DMS53 treated with DMSO at 0.1 percent for 48 hours (cell line): Measurements from ENCODE around the gene MTCP1.

Experiments
- DNase-seq: peaks from one replicate; lab custom pipeline; 2025; ENCODE audit not compliant: unreplicated experiment; lab: John Stamatoyannopoulos, UW

MTCP1 gene, protein sequence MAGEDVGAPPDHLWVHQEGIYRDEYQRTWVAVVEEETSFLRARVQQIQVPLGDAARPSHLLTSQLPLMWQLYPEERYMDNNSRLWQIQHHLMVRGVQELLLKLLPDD

DNA sequence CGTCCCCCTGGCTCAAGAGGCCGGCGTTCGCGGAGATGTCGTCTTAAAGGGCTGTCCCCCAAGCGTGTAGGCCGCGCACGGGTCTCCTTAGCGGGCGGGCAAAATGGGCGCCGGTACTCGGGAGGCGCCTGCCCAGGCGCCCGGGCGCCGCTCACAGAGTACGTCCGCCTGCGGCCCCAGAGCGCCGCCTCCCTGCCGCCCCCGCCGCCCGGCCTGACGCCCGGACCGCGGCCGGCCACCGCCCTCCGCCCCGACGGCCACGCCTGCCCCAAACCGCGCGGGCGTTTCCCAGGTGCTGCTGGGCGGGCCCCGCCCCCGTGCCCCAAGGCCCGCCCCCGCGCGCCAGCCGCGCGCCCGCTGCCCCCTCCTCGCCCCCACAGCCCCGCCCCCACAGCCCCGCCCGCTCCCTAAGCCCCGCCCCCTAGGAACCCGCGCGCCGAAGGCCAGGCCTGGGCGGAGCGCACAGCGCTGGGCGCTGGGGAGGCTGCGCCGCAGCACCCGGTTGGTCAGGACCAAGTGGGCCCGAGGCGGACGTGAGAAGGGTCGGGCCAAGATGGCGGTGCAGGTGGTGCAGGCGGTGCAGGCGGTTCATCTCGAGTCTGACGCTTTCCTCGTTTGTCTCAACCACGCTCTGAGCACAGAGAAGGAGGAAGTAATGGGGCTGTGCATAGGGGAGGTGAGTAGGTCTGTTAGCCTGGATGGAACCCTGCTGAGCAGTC is at the start of gene MTCP1, which contains the start of the genes BRCC3 and CMC4:
Gene MTCP1 (minus strand): TSS at position 162 of the 719 bp plus-strand sequence. CDS start 5,126 bp downstream, outside the sequence.
Gene BRCC3 (plus strand): TSS at position 534 of the 719 bp plus-strand sequence. CDS start 20 bp downstream, at position 554.
Gene CMC4 (minus strand): TSS at position 162 of the 719 bp plus-strand sequence. CDS start 7,113 bp downstream, outside the sequence.
- DNase-seq, result peak; percentile 74

DNA sequence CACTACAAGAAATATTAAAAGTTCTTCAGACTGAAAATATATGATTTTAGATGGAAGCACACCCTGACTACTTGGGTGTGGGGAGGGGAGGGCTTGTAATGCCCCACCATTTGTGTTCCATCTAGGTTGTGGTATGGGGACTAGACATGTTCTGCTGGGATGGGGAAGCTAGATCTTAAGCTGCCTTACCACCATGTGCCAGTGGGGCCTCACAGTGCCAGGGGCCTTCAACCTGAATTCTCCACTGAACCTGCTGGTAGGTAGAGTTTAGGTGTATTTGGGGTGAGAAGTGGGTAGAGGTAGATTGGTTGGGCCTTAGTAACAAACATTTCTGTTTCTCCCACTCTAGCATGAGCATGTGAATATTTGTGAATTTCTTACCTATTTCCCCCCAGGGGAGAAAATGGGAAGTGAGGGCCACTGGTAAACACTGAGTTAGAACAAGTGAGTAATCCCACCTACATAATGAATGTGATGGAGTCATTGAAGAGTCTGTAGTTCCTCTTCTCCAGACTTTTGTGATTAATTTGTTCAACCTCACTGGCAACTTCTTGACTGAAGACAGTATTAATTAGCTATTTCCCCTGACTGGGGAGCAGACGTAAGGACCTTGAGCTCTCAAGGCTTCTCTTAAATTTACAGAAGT is 44.4 kb upstream of the MTCP1 start:
- no peak for DNase-seq

DNA sequence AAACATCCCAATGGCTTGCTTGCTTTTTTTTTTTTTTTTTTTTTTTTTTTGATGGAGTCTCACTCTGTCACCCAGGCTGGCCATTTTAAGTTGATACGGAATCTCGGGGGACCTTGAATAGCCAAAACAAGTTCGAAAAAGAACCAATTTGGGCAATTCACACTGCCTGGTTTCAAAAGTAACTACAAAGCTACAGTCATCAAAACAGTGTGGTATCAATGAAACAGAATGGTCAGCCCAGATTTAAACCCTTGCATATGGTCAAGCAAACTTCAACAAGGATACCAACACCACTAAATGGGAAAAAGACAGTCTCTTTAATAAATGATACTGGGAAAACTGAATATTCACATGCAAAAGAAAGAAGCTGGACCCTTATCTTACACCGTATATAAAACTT is 42.2 kb upstream of the MTCP1 start:
- DNase-seq, result no peak

DNA sequence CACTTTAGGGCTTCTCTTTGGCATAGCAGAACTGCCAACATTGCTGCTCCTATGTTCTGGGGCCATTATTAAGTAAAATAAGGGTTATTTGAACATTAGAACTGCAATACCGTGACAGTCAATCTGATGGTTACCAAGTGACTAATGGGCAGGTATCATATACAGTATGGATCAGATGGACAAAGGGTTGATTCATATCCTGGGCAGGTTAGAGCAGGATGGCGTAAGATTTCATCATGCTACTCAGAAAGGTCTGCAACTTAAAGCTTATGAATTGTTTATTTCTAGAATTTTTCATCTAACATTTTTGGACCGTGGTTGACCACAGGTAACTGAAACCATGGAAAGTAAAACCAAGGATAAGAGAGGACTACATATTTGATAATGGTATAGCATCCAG is 41.2 kb upstream of the MTCP1 start:
- no peak for DNase-seq

DNA sequence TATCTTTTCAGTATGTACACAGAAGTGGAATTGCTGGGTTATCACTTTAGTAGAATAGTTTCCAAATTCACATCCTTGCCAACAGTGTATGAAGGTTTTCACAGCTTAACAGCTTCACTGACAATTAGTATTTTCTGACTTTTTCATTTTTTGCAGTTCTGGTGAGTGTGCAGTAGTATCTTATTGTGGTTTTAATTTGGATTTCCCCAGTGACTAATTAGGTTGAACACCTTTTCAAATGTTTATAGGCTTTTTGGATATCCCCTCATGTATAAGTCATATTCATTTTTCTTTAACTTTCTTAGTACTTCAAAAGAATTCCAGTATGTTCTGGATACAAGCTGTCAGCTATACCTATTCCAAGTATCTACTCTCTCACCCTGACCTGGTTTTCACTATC is 37.5 kb upstream of the MTCP1 start:
- DNase-seq, result no peak

DNA sequence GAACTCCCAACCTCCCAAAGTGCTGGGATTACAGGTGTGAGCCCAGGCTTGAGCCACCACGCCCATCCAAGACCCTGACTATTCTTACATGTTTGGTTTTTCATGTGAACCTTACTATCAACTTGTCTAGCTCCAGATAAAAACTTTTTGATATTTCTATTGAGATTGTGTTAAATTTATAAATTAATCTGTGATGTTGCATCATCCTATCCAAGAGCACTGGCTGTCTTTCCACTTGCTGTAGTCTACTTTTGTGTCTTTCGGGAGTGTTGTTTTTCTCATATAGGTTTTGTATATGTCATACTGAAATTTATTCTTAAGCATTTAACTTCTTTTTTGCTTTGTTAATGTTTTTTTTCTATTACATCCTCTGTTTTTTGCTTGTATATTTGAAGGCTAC is 35.0 kb upstream of the MTCP1 start:
- DNase-seq, result no peak

DNA sequence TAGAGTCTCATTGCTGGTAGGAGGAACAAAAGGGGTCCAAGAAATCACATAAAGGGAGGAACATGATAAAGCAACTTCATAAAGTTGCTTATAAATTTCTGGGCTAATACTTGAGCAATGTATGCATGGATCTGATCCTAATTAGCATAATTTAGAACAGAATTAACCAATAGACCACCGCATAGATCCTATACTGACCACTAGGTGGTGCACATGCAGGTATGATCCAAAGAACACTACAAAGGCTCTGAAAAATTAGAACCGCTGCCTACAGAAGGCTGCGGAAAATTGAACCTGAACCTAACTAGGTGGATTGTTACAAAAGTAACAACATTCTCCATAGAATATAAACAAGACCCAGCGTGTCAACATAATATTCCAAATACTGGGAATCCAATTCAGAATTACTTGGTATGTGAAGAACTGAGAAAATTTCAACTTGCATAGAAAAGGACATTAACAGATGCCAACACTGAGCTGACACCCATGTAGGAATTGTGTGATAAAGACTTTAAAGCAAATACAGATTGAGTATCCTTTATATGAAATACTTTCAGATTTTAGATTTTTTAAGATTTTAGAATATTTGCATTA is 23.6 kb upstream of the MTCP1 start:
- peak; percentile 15 for DNase-seq

DNA sequence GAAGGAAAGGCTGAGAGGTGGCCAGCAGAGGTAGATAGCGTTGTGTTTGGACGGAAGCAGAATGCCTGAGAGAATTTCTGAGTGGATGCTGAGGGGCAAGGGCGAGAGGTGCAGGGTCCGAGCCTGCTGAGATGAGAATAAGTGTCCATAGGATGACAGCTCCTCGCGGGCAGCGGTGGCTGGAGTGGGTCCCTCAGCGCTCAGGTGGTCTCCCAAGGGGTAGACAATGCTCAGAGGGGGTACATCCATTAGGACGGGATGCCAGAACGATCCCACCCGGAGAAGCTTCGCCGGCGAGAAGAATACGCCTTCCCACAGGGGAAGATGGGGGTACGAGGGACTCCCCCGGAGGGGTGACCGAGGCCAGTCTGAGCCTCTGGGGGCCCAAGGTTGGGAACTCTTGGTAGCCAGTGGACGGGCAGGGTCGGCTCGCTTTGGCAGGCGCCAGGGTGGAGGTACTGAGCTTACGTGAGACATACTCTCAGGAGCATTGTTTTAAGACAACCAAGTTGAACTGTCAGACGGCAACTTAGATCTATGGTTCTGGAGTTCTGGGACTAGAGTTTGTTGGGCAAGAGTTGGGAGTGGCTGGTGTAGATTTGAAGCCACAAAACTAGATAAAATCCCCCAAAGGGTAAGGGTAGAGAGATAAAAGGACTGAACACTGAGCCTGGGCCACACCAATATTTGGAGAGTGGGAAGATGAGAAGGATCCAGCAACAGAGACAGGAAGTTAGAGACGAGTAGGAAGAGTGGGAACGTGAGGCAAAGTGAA is 16.2 kb upstream of the MTCP1 start:
- DNase-seq, result no peak

DNA sequence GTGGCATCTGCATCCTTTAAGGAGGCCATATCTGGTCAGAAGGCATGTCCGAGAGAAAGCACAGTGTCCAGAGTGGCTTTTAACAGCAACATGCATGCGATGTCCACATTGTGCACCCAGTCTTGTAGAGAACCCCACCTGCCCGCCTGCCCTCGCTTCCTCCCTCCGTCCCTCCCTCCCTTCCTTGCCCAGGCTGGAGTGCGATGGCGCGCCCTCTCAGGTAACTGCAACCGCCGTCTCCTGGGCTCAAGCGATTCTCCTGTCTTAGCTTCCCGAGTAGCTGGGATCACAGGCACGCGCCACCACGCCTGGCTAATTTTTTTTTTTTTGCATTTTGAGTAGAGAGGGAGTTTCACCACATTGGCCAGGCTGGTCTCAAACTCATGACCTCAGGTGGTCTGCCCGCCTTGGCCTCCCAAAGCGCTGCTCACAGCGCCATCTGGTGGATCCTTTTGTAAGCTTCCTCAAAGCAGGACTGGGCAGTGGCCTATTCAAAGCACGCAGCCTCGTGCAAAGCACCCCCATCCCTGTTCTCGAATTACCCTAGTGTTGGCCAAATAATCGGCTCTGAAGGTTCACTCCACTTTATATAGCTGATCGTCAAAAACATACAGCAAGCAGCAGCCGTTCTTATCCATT is 15.4 kb upstream of the MTCP1 start:
- no peak for DNase-seq

DNA sequence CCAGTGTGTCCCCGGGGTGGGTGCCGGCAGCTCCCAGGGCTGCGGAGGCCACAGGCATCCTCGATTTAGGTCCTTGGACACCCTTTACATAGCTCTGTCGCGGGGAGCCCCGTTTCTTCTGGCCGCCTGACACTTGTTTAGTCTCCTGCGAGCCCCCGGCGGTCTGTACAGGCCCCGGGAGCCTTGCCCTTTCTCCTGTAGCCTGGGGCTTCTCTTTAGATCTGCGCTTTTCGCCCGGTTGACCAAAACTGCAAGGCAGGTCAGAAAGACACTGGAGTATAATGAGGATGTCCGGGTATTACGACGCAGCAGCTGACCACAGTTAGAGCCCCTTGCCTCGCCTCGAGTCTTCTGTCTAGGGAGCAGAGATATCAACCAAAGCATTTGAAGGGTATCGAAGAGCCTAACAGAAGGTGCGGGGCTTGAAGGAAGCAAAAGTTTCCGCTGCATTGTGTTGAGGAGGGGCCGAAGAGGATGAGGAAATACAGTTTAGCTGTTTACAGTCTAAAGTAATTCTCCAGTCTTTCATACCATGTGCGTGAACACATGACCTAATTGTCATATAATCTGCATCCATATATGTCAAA is 851 bp upstream of the MTCP1 start:
- peak; percentile 32 for DNase-seq

DNA sequence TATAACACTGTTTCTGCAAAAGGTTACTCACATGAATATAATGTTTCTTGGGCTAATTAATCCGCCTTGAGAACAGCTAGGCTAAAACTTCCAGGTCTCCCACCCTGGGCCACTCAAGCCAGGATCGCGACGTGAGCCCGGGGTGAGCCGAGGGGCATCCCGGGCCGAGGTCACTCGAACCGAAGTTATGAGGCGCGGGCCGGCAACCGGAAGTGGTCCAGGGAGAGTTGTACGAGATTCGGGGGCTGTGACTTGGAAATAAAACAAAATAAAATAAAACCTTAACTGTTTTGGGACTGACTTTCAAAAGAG is 317 bp downstream of the MTCP1 start:
- no peak for DNase-seq

DNA sequence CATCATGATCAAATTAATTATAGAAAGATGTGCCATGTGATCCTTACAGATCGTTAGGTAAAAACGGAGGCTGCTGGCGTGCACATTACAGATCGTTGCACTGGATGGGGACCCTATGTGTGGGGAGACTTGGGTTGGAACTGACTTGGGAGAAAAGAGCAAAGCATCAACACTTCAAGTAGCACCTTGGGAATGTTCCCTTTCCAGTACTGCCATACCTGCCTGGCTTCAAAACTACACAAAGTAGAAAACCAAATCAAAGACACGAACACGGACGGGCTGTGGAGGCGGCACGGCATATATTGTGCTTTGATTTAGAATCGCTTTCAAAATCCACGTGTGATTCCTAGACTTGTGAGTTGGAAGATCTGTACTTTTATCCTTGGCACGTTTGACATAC is 898 bp downstream of the MTCP1 start:
- DNase-seq, result no peak

DNA sequence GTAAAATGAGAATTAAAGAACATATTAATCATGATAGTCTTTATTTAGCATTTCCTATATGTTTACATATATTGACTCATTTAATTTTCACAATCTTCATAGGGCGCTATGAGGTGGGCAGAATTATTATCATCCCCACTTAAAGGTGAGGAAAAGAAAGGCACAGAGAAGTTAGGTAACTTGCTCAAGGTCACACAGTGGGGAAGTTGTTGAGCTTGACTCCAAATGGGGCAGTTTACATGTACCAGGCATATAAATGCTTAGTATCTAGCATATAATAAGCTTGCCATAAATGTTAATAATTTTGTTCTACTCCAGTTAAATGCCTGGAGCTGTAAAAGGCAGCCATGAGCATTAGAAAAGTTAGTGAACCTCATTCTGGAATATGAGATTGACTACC is 1.5 kb downstream of the MTCP1 start:
- no peak for DNase-seq

DNA sequence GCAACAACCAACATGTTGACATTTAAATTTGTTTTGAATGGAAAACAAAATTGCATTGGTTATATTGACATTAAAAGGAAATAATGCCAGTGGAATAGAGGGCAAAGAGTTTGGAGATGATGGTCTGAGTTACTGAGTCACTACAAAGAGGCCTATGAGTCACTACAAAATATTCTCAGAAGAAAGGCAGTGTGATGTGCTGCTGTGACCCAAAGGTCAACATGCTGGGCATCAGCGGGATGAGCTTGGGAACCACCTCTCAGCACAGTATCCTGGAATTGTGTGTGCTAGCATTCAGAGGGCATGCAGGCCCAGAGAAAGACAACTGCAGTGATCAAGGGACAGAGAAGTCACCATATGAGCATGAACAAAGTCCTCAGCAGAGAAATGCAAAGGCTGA is 2.8 kb downstream of the MTCP1 start:
- no peak for DNase-seq

DNA sequence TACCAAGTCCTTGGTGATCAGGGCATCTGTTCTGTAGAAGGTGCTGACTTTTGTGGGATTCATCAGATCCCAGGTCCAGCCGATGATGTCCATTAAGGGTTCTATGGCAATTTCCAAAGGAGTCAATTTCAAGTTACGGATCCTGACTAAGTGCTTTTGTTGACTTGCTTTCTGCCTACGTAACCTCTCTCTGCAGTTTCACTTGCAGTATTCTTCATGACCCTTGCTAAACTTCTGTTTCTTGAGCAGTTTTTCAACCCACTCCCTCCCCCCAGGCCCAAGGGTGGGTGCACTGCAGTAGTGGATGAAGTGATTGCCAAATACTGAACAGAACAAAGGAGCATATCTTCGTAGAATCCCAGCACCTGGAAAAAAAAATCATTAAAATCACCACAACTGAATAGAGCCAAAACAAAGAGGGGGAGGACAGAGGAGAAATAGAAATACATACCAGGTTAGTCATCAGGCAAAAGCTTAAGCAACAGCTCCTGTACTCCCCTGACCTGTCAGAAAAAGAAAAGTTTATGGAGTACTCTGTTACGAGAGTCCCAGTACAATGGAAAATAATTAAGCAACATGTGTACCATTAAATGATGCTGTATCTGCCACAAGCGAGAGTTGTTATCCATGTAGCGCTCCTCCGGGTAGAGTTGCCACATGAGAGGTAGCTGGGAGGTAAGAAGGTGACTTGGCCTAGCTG is 5.8 kb downstream of the MTCP1 start:
- DNase-seq, result no peak

DNA sequence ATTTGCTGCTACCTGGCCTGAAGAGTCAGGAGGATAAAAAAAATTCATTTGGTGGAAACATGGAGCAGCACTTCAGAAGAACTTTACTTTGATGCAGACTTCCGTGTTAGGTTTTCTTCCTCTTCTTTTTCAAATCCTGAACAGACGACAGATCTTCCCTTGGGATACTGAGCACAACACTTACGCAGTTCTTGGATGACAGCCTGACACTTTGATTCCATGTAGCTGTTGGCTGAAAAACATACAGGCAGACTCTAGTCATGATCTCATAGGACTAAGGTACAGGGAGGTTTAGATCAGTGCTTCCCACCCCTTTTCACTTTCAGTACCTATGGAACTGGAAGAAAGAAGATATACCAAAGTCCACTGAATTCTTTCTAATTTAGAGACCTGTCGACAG is 9.2 kb downstream of the MTCP1 start:
- DNase-seq, result no peak

DNA sequence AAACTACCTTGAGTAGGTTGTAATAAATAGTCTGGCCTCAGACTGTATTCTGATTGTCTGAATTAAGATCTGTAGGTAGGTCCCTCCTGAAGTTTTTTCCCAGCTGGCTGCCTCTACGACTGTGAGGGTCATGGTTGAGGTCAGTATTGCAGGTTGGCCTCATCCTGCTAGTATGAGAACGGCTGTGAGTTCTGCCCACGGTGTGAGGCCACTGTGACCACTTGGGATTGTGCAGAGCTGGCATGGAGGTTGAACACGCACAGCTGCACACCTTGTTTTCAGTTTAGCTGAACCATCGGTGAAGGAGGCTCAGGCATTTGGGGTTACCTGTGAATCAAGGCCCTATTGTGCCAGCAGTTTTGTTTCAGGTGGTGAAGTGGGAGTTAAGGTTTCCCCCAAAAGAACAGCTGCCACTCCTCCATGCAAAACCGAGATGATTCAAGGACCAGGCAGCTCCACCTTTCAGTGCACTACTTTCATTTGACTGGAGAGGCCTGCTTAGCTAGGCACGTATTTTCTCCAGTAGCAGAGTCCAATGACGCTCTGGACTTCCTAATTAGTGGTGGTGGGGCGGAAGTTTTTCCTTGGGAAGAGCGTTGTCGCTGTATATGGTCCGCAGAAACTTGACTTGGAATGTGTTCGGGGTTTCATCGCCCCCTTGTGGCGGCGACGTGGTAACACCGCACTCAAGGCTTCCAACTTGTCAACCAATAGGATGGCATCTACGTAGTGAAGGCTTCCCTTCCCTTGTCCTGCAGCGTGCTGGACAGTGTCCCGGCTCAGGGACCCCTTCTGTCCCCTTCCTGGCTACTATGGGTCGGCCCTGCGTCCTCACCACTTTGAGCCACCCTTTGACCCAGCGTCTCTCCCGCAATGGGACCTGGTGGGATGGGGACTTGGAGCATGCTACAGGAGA is 13.8 kb downstream of the MTCP1 start:
- DNase-seq, result peak; percentile 68

DNA sequence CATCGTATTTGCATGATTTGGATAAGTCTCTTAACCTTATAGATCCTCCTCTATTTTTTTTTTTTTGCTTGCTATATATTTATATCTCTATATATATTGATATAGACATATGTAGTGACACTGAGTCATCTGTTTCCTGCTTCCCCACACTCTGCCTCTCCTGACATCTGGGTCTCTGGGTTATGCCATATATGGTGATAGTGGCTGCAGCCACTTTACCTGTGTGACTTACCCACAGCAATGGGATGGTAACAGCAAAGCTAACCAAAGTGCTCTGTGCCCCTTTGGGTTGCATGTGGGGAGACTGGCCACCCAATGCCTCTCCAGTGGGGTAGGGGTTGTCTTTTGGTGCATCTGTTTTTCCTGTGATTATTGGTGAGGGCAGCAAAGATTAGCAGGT is 14.5 kb downstream of the MTCP1 start:
- DNase-seq, result peak; percentile 28

DNA sequence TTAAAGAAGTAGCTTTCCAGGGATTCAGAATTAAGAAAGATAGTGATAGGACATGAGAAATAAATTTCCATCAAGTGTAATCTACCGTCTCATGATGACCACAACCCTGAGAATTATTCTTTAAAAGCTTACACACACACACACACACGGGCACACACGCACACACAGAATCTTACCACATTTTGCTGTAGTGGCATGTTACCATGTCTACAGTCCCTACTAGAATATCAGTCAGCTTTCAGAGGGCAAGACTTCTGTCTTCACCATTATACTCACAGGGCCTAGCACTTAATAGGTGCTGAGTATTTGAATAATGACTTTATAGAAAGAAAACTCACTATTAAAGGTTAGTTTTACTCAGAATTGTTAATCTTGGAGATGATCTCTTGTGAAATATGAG is 15.4 kb downstream of the MTCP1 start:
- DNase-seq, result no peak
